Neuron (in vitro differentiated cells): ENCODE results near the gene CDHR2.
"Not testable (repeated sequence)": the region's sequence is repeated elsewhere in the genome, so short reads cannot be mapped to it uniquely, and the experiment has no call there.

ENCODE experiments used
- H2AFZ ChIP-seq: one replicate; pipeline ENCODE4 v1.6.1; 2013; ENCODE audit warnings: low read depth, mild to moderate bottlenecking, inconsistent platforms, low read length, moderate library complexity
- H3K27me3 ChIP-seq: one replicate; pipeline ENCODE4 v1.6.1; 2013; ENCODE audit warnings: low read length; ENCODE audit not compliant: insufficient read depth
- H3K36me3 ChIP-seq: one replicate; pipeline ENCODE4 v1.6.1; 2013; ENCODE audit warnings: low read length; ENCODE audit not compliant: insufficient read depth
- H3K4me1 ChIP-seq: one replicate; pipeline ENCODE4 v1.6.1; 2013; ENCODE audit warnings: low read length; ENCODE audit not compliant: insufficient read depth
- H3K4me3 ChIP-seq: 2 replicates; pipeline ENCODE4 v1.5.1; 2013; ENCODE audit warnings: mild to moderate bottlenecking, low read length, moderate library complexity
- H3K9me3 ChIP-seq: one replicate; pipeline ENCODE4 v1.6.1; 2013; ENCODE audit warnings: low read length

CDHR2 gene

GRCh38 chr5:176575488-176576422 lies 26.6 kb downstream of the CDHR2 start:
- Histone ChIP-seq H2AFZ (no peak overlapping the region), H3K4me1 (peaks cover 2% of the 10 kb centered on the region), H3K27me3 (peaks cover 3% of the 10 kb centered on the region), H3K4me3 (no peak overlapping the region), H3K36me3 (no peaks in the 10 kb centered on the region), H3K9me3 (no peaks in the 10 kb centered on the region)

GRCh38 chr5:176577312-176578176 lies 28.4 kb downstream of the CDHR2 start:
- no peak overlapping the region for H3K4me3 ChIP-seq

DNA sequence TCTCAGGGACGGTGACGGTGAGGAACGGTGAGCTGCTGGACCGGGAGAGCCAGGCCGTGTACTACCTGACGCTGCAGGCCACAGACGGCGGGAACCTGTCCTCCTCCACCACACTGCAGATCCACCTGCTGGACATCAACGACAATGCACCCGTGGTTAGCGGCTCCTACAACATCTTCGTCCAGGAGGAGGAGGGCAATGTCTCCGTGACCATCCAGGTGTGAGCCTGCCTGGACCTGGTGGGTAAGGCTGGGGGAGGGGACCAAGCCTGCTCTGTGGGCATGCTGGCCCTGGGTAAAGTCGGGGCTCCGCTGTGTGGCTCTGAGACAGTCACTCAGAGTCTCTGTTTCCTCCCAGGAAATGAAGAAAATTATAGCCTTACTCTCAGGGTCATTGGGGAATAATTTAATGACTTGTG lies 29.3 kb downstream of the CDHR2 start:
- no peaks in the 10 kb centered on the region for H3K9me3 ChIP-seq

More at GRCh38 chr5:176577312-176578176, 28.4 kb downstream of the CDHR2 start:
- Histone ChIP-seq H3K9me3 (no peaks in the 10 kb centered on the region), H3K4me1 (peaks cover 2% of the 10 kb centered on the region), H3K27me3 (peaks cover 1% of the 10 kb centered on the region), H3K36me3 (no peaks in the 10 kb centered on the region), H2AFZ (no peak overlapping the region)

GRCh38 chr5:176579323-176579722 lies 30.2 kb downstream of the CDHR2 start:
- no peak overlapping the region for H2AFZ ChIP-seq
- no peaks in the 10 kb centered on the region for H3K27me3 ChIP-seq
- H3K4me3 ChIP-seq, result no peak overlapping the region

More for the DNA sequence above, 29.3 kb downstream of the CDHR2 start:
- Histone ChIP-seq H2AFZ (no peak overlapping the region), H3K4me1 (peaks cover 2% of the 10 kb centered on the region), H3K36me3 (no peaks in the 10 kb centered on the region), H3K27me3 (no peaks in the 10 kb centered on the region), H3K4me3 (no peak overlapping the region)

GRCh38 chr5:176581361-176581760 lies 32.2 kb downstream of the CDHR2 start:
- Histone ChIP-seq H3K27me3 (no peaks in the 10 kb centered on the region), H3K4me3 (no peak overlapping the region), H3K9me3 (peaks cover 8% of the 10 kb centered on the region), H2AFZ (no peak overlapping the region), H3K4me1 (peaks cover 2% of the 10 kb centered on the region), H3K36me3 (no peaks in the 10 kb centered on the region)

More at GRCh38 chr5:176579323-176579722, 30.2 kb downstream of the CDHR2 start:
- Histone ChIP-seq H3K9me3 (peaks cover under 1% of the 10 kb centered on the region), H3K4me1 (peaks cover 2% of the 10 kb centered on the region), H3K36me3 (no peaks in the 10 kb centered on the region)

GRCh38 chr5:176583076-176583475 lies 33.9 kb downstream of the CDHR2 start:
- Histone ChIP-seq H3K27me3 (no peaks in the 10 kb centered on the region), H2AFZ (no peak overlapping the region), H3K36me3 (no peaks in the 10 kb centered on the region), H3K4me1 (no peaks in the 10 kb centered on the region), H3K9me3 (peaks cover 8% of the 10 kb centered on the region), H3K4me3 (no peak overlapping the region)

DNA sequence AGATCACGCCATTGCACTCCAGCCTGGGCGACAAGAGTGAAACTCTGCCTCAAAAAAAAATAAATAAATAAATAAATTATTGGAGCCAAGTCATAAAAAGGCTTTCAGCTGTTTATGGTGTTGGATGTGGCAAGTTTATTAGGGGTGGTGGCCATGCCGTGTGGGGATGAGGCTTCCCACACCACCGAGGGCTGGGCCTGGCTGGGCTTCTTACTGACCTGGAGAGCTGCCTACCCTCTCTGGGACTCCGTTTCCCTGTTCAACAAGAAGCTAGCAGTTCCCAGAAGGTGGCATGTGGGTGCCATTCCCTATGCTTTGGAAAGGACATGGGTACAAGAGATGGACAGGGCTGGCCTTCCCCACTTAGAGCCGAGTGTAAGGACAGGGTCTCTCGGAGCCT lies 38.3 kb downstream of the CDHR2 start:
- H3K36me3 ChIP-seq, result peaks cover 6% of the 10 kb centered on the region
- no peak overlapping the region for H3K4me3 ChIP-seq
- H2AFZ ChIP-seq, result no peak overlapping the region
- H3K27me3 ChIP-seq, result no peaks in the 10 kb centered on the region
- no peaks in the 10 kb centered on the region for H3K4me1 ChIP-seq
- H3K9me3 ChIP-seq, result peaks cover 17% of the 10 kb centered on the region

GRCh38 chr5:176588297-176588696 lies 39.2 kb downstream of the CDHR2 start:
- Histone ChIP-seq H3K4me1 (no peaks in the 10 kb centered on the region), H3K36me3 (peaks cover 13% of the 10 kb centered on the region), H3K9me3 (peaks cover 22% of the 10 kb centered on the region), H3K4me3 (no peak overlapping the region), H3K27me3 (no peaks in the 10 kb centered on the region), H2AFZ (no peak overlapping the region)

- H3K36me3 ChIP-seq, result peaks cover 13% of the 10 kb centered on the region
- no peaks in the 10 kb centered on the region for H3K4me1 ChIP-seq
- no peaks in the 10 kb centered on the region for H3K27me3 ChIP-seq
- peaks cover 22% of the 10 kb centered on the region for H3K9me3 ChIP-seq
- no peak overlapping the region for H3K4me3 ChIP-seq
- H2AFZ ChIP-seq, result no peak overlapping the region
Measured at GRCh38 chr5:176589039-176589769, 40.1 kb downstream of the CDHR2 start.

DNA sequence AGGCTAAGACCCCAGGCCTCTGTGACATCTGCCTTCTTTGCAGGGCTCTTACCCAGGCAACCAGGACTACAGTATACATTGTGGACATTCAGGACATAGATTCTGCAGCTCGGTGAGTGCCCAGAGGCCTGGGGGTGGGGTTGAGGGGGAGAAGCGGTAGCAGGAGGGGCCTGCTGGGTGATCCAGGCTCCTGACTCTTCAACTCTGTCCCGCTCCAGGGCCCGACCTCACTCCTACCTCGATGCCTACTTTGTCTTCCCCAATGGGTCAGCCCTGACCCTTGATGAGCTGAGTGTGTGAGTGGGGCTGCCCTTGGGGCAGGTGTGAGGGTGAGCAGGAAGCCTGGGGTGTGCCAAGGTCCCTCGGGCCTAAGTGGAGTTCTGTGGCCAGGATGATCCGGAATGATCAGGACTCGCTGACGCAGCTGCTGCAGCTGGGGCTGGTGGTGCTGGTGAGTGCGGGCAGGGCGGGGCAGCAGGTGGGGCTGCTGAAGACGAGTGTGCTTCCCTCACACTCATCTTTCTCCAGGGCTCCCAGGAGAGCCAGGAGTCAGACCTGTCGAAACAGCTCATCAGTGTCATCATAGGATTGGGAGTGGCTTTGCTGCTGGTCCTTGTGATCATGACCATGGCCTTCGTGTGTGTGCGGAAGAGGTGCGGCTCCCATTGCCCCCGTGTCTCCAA lies 41.0 kb downstream of the CDHR2 start:
- Histone ChIP-seq H3K9me3 (peaks cover 14% of the 10 kb centered on the region), H2AFZ (no peak overlapping the region), H3K4me1 (no peaks in the 10 kb centered on the region), H3K27me3 (no peaks in the 10 kb centered on the region), H3K4me3 (no peak overlapping the region), H3K36me3 (peaks cover 13% of the 10 kb centered on the region)

GRCh38 chr5:176591667-176592066 lies 42.5 kb downstream of the CDHR2 start:
- Histone ChIP-seq H3K36me3 (peaks cover 19% of the 10 kb centered on the region), H3K9me3 (peaks cover 14% of the 10 kb centered on the region)
- not testable (repeated sequence) for H3K27me3 ChIP-seq, H3K4me1 ChIP-seq, H2AFZ ChIP-seq, H3K4me3 ChIP-seq

GRCh38 chr5:176592573-176592972 lies 43.4 kb downstream of the CDHR2 start:
- H3K36me3 ChIP-seq, result peaks cover 21% of the 10 kb centered on the region
- H2AFZ ChIP-seq, result no peak overlapping the region
- H3K9me3 ChIP-seq, result peaks cover 15% of the 10 kb centered on the region
- no peaks in the 10 kb centered on the region for H3K4me1 ChIP-seq
- no peak overlapping the region for H3K4me3 ChIP-seq
- no peaks in the 10 kb centered on the region for H3K27me3 ChIP-seq
